ENCODE data around the gene B3GAT2. TPM values are rescaled to one million over a fixed set of nuclear protein-coding genes. Genes with fewer than 3 reads are reported as not detected.

B3GAT2 gene
- total RNA-seq, 1 experiment from 2014 or later = 0.22 TPM

- no peak overlapping the region for H3T11ph ChIP-seq (ENCODE audit: low read length)
- no peaks in the 10 kb centered on the region for H4K20me1 ChIP-seq (ENCODE audit: control insufficient read depth, insufficient read depth, insufficient read length)
- H2BK20ac ChIP-seq (ENCODE audit: low read depth, low read length, poor library complexity, severe bottlenecking) = no peak overlapping the region
- no peak for TF ChIP-seq CTCF (conservative IDR thresholded peaks at IDR 0.05)
- WGBS (ENCODE audit: extremely low coverage, insufficient read length, low lambda C conversion rate) = no CpG with 5 or more reads among the region's 4 CpGs
- H3K18ac ChIP-seq (ENCODE audit: insufficient read length, low read depth, low read length) = no peak overlapping the region
- H2BK5ac ChIP-seq (ENCODE audit: insufficient read length, low read length) = no peak overlapping the region
- no peaks in the 10 kb centered on the region for H3K9me3 ChIP-seq (ENCODE audit: control insufficient read depth, low read depth, low read length)
- H2BK12ac ChIP-seq (ENCODE audit: insufficient read length, low read depth, low read length) = no peak overlapping the region
- no peak overlapping the region for H2AFZ ChIP-seq (ENCODE audit: low read length)
- no peak overlapping the region for H2BK15ac ChIP-seq (ENCODE audit: low read depth, low read length)
- H3K4me2 ChIP-seq (ENCODE audit: insufficient read depth, insufficient read length, low read length) = no peak overlapping the region
- no peak overlapping the region for H3K23ac ChIP-seq (ENCODE audit: insufficient read length, low read depth, low read length)
- no peak overlapping the region for H3K4me3 Mint-ChIP-seq
- H2AK5ac ChIP-seq (ENCODE audit: insufficient read length, low read length) = no peak overlapping the region
- no peak overlapping the region for H3K56ac ChIP-seq (ENCODE audit: insufficient read length, low read depth, low read length)
- no peak overlapping the region for H3K27ac Mint-ChIP-seq
- no peak for DNase-seq
- H3K27me3 ChIP-seq (ENCODE audit: insufficient read depth, low read length) = no peaks in the 10 kb centered on the region
- H4K91ac ChIP-seq (ENCODE audit: insufficient read length, low read depth, low read length) = no peak overlapping the region
- H3K36me3 Mint-ChIP-seq (ENCODE audit: insufficient read depth in 1 of 3, low read depth in 3 of 3) = no peaks in the 10 kb centered on the region
- H3K4me1 ChIP-seq (ENCODE audit: insufficient read depth, low read length) = no peaks in the 10 kb centered on the region
- no peak overlapping the region for H3K14ac ChIP-seq (ENCODE audit: insufficient read depth, low read length)
- peaks cover 0 to 2% of the 10 kb centered on the region in 2 experiments; a peak in 2 of 5 replicates for H3K9me3 Mint-ChIP-seq
- no peaks in the 10 kb centered on the region for H3K79me1 ChIP-seq (ENCODE audit: insufficient read depth, low read depth, low read length, poor library complexity, severe bottlenecking)
- no peak overlapping the region for H4K8ac ChIP-seq (replicated peaks; ENCODE audit: insufficient read length, low read depth, low read length)
- H3K4me1 Mint-ChIP-seq = peaks cover 0 to 6% of the 10 kb centered on the region in 2 experiments; a peak in 1 of 4 replicates
- no peaks in the 10 kb centered on the region for H3K79me2 ChIP-seq (ENCODE audit: insufficient read depth, low read length)
- no peak overlapping the region for H3K27ac ChIP-seq (ENCODE audit: insufficient read length, low read depth, low read length)
- no peak overlapping the region for H3K9ac ChIP-seq (ENCODE audit: extremely low read depth, insufficient read length, low read length)
- no peak overlapping the region for H3K4ac ChIP-seq (ENCODE audit: low read depth, low read length)
- H3K23me2 ChIP-seq (ENCODE audit: insufficient read length, low read depth, low read length, poor library complexity, severe bottlenecking) = no peaks in the 10 kb centered on the region
- no peak overlapping the region for H4K5ac ChIP-seq (ENCODE audit: insufficient read length, low read depth, low read length)
- H3K27me3 Mint-ChIP-seq (ENCODE audit: low read depth) = no peaks in the 10 kb centered on the region
- no peak overlapping the region for H2BK120ac ChIP-seq (ENCODE audit: low read depth, low read length, poor library complexity, severe bottlenecking)
Observed at GRCh38 chr6:70985156-70985555, 28.3 kb upstream of the B3GAT2 start.

Data from H9 (cell line).